ENCODE results near the gene CARMIL3. TPM values are rescaled to one million over a fixed set of nuclear protein-coding genes. Genes with fewer than 3 reads are reported as not detected.

The CARMIL3 gene
- total RNA-seq, 1 experiment from 2014 or later: 1.7 TPM

DNA sequence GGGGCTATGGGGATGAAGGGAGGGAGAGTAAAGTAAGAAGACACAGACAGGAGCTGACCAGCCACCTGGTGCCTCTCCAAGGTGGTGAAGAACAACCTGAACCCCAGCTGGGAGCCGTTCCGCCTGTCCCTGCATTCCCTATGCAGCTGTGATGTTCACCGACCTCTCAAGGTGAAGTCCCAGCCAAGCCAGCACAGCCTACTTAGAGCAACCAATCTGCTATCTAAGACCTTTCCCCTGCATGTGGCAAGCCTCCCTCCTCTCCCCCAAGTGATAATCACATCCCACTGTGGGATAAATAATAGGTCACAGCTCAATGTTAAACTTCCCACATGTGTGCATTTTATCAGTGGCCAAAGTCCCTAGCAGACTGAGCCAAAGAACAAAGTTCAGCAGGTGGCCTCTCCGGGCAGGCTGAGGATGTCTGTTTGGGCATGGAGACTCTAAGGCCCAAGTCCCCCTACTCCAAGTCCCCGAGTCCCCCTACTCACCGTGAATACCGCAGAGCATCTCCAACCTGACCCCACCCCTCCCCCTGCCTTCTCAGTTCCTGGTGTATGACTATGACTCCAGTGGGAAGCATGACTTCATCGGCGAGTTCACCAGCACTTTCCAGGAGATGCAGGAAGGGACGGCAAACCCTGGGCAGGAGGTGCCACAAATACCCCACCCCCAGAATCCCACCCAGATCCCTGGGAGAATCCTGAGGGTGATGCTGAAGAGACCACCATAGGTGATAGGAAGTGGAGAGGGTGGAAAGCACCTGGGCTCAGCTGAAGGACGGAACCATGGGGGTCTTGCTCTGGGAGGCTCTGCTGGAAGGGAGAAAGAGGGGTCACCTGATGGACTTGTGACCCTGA lies 23.0 kb downstream of the CARMIL3 start:
- no peak for DNase-seq (ENCODE audit: extremely low read depth, low read depth)

GRCh38 chr14:24075485-24076301 lies 23.9 kb downstream of the CARMIL3 start:
- DNase-seq (ENCODE audit: extremely low read depth, low read depth): no peak

DNA sequence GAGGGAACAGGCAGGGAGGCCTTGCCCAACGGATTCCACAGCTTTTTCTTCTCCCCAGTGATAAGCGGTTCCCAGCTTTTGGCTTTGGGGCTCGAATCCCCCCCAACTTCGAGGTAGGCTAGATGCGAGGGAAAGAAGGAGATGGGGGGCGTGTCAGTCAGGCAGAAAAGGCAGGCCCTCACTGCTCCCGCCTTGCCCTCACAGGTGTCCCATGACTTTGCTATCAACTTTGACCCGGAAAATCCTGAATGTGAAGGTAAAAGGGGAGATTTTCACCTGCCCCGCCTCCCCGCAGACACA lies 24.4 kb downstream of the CARMIL3 start:
- no peak for DNase-seq (ENCODE audit: extremely low read depth, low read depth)

DNA sequence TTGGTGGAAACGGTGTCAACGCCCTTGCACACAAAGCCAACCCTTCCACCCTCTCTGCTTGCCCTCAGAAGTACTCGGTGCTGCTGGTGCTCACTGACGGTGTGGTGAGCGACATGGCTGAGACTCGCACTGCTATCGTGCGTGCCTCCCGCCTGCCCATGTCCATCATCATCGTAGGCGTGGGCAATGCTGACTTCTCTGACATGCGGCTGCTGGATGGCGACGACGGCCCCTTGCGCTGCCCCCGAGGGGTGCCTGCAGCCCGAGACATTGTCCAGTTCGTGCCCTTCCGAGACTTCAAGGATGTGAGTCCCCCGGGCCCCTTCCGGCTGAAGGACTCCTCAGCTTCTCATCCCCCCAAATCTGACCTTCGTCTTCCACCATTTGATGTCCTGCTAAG lies 25.3 kb downstream of the CARMIL3 start:
- DNase-seq (ENCODE audit: extremely low read depth, low read depth): no peak

DNA sequence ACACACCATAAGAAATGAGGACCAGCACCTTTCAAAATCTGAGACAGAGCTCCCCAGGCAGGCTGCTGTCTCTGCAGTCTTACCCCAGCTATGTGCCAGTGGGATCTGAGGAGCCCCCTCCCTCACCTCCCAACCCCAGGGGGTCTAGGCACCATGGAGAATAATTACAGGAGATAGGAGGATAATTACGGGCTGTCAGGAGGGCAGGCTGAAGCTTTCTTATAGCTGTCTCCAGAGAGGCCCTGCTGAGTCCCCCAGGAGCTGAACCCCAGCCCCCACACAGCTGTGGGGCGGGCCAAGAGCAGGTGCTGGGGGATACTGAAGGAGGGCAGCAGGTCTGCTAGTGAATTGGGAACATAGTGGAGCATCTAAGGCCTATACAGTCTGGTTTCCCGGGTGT lies 26.3 kb downstream of the CARMIL3 start:
- DNase-seq (ENCODE audit: extremely low read depth, low read depth): no peak

GRCh38 chr14:24079491-24080141 lies 27.8 kb downstream of the CARMIL3 start:
- no peak for DNase-seq (ENCODE audit: extremely low read depth, low read depth)

- no peak for DNase-seq (ENCODE audit: extremely low read depth, low read depth)
Measured at GRCh38 chr14:24080142-24080530, 28.3 kb downstream of the CARMIL3 start.

GRCh38 chr14:24080888-24081738 lies 29.3 kb downstream of the CARMIL3 start:
- DNase-seq (ENCODE audit: extremely low read depth, low read depth): no peak

- DNase-seq (ENCODE audit: extremely low read depth, low read depth): no peak
Measured at GRCh38 chr14:24081739-24082211, 30.0 kb downstream of the CARMIL3 start.

- no peak for DNase-seq (ENCODE audit: extremely low read depth, low read depth)
Measured at GRCh38 chr14:24082411-24083080, 30.7 kb downstream of the CARMIL3 start.

DNA sequence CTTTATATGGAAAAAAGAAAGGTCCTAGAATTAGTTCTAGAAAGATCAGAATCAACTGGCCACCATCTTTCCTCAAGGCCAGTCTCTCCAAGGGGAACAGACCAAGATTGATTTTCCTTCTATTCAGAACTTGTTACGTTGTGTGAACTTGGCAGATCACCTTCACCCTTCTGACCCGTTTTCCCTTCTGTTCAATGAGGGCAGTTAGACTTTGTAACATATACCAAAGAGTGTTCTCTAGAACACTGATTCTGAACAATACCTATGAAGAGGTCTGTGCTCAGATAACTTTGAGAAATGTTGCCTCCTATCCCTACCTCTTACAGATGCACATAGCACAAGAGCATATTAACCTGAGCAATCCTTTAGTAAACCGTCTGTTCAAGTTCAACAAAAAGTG lies 31.7 kb downstream of the CARMIL3 start:
- no peak for DNase-seq (ENCODE audit: extremely low read depth, low read depth)

DNA sequence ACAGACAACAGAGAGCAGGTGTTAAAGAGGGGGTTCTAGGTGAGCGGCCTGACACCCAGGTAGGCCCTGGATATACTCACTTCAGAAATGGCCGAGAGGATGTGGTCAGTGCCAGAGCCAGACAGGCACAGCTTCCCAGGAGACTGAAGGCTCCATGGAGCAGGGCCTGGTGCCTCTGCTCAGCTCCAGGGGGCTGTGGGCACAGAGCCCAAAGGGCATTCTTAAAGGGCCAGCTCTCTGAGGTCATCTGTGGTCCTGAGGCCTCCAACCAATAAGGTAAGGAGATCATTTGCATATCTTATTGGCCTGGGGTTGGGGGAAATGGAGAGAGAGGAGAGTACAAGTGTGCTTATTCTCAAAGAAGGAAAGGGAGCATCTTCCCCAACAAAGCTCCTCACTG lies 32.6 kb downstream of the CARMIL3 start:
- DNase-seq (ENCODE audit: extremely low read depth, low read depth): no peak

DNA sequence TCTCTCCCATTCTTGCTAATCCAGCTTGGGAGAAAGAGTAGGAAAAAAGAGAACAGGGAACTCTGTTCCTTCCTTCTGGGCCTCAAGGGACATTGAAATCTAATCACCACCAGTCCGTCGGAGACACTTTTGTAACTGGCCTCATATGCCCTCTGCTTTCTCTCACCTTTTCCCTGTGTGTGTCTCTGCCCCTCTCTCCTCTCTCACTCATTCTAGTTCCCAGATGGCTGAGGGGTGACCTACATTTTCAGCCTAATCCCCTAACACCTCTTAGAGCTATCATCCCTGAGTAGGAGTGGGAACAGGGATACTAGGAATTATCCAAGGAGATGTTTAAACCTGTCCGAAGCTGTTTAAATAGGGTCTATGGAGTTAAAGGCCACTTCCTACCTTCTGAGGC lies 33.4 kb downstream of the CARMIL3 start:
- no peak for DNase-seq (ENCODE audit: extremely low read depth, low read depth)

DNA sequence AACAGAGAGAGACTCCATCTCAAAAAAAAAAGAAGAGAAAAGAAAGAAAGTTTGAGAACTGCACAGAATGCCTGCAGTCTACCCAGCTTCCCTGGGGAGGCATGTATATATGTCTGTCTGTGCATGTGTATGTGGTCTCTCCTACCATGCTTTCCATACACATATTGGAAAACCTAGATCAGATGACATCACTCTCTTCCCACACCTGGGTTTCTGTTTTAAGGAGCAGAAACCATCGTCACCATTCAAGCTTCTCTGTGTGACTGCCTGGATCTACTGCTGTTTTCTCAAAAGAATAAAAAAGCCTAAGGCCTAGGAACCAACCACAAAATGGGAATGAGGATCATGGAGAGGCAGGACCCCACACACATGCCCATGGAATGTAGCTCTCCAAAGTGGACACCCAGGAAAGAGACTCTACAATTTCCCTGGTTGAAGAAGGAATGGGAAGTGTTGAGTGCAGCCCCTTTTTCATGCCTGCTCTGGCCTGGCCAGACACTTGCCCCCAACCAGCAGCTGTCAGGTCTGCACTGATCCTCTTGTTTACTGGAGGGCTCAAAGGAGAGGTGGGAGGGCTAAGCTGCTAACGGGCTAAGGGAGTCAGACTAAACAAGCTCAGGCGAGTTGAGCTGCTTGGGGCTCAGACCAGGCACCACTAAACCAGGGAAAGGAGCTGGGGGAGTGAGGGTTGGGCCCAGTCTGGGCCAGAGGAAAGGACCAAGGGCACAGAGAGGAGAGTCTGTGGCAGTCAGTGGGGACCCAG lies 34.6 kb downstream of the CARMIL3 start:
- no peak for DNase-seq (ENCODE audit: extremely low read depth, low read depth)

- no peak for DNase-seq (ENCODE audit: extremely low read depth, low read depth)
Measured at GRCh38 chr14:24087004-24087403, 35.2 kb downstream of the CARMIL3 start.

DNA sequence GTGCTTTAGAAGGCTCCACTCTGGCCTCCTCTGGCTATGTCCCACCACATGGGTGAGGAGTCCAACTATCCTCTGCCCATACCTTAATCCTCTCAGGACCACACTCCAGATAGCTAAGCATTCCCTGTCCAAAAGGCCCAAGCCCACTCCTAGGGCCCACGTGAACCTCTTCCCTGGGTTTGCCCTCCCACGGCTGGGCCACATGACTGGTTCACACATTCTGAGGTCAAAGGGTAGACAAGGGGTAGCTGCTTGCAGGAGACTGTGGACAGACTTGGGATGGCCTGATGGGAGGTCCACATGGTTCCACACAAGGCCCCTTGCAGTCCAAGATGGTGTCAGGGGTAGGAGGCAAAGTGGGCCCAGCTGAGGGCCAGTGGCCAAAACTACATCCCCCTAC lies 36.3 kb downstream of the CARMIL3 start:
- DNase-seq (ENCODE audit: extremely low read depth, low read depth): no peak

GRCh38 chr14:24089890-24090289 lies 38.1 kb downstream of the CARMIL3 start:
- no peak for DNase-seq (ENCODE audit: extremely low read depth, low read depth)

GRCh38 chr14:24092110-24092504 lies 40.3 kb downstream of the CARMIL3 start:
- no peak for DNase-seq (ENCODE audit: extremely low read depth, low read depth)

DNA sequence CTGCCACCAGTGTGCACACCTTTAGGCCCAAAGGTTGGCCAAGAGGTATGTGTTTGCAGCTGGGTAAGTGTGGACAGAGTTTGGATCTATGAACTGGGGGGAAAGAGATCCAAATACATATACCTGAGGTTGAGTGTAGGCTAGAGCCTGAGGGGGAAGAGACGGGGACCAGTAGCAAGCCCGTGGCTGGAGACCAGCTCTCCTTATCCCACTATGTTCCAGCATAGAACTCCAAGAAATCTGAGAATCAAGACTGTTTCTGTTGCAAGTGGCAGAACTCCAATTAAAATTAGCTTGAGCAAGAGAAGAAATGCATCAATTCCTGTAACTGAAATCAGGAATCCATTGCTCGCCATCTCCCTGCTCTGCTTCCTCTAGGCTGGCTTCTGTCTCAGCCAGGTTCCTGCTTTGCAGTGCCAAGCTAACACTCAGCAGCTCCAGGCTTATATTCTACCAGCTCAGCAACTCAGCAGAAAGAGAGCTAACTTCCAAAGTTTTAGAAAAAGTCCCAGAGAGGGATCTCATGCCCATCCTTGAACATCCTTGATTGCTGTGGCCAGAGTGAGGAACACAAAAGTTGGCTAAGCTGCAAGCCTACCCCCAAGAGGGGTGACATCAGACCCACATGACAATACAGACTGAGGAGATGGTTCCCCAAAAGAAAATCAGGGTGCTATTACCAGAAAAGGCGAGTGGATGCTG lies 40.8 kb downstream of the CARMIL3 start:
- no peak for DNase-seq (ENCODE audit: extremely low read depth, low read depth)

Data from NCI-H460 (cell line).